HG02884 (cell line): Measurements from ENCODE around the gene BEAN1.

Experiments
- ATAC-seq: cut with Tn5 transposase; IDR thresholded peaks from one replicate; pipeline ENCODE4 v1.9.1; 2021; ENCODE audit warnings: mild to moderate bottlenecking, moderate library complexity; ENCODE audit not compliant: unreplicated experiment

The BEAN1 gene, protein sequence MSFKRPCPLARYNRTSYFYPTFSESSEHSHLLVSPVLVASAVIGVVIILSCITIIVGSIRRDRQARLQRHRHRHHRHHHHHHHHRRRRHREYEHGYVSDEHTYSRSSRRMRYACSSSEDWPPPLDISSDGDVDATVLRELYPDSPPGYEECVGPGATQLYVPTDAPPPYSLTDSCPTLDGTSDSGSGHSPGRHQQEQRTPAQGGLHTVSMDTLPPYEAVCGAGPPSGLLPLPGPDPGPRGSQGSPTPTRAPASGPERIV

DNA sequence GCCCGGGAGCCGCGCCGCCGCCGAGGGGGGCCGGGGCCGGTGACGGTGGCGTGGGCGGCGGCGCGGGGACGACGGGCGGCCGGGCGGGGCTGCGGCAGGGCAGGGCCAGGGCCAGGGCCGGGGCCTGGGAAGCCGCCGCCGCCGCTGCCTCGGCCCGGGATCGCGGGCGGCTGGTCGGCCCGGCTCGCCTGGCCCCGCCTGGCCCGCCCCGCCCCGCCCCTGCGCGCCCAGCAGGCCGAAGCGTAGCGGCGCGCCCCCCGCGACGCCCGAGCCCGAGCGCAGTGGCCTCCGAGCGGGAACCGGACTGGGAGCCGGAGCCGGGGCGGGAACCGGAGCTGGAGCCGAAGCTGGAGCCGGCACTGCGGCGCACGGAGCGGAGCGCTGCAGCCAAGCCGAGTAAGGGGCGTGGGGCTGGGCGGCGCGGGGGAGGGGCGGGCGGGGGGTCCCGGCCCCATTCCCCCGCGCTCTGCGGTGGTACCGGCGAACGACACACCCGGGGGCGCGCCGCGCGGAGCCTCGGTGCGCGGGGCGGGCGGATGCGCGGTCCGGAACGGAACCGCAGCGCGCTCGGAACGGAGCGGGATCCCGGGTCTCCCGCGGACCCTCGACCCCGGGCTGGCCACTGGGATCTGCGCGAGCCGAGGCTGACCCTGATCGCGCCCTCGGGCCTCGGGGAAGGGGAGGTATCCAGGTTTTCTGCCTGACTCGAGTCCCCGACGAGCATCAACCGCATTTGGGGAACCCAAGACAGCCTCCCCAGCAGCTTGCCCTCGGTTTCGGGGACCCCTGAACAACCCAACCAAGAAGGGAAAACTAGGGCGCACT, at the start of gene BEAN1:
BEAN1 (plus strand) TSS at position 260 of the 825 bp plus-strand sequence. CDS start 10,382 bp downstream, outside the sequence.
- ATAC-seq, result no peak

DNA sequence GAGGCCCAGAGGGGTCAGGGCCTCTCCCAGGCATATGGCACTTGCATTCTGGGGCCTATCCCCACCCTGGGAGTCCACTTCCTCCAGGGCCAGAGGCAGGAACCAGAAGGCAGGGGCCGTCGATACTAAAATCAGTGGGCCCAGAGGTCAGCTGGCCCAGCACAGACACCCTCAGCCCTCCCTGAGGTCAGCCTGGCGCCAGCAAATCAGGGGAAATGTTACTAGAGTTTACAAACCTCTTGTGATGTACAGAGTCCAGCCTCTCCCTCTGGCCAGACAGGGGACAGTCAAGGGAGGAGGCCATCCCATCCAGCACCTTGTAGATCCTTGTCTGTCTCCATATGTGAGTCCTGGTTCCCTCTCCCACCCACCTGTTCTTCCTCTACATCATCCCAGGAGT, 49.8 kb upstream of the BEAN1 start:
- no peak for ATAC-seq

DNA sequence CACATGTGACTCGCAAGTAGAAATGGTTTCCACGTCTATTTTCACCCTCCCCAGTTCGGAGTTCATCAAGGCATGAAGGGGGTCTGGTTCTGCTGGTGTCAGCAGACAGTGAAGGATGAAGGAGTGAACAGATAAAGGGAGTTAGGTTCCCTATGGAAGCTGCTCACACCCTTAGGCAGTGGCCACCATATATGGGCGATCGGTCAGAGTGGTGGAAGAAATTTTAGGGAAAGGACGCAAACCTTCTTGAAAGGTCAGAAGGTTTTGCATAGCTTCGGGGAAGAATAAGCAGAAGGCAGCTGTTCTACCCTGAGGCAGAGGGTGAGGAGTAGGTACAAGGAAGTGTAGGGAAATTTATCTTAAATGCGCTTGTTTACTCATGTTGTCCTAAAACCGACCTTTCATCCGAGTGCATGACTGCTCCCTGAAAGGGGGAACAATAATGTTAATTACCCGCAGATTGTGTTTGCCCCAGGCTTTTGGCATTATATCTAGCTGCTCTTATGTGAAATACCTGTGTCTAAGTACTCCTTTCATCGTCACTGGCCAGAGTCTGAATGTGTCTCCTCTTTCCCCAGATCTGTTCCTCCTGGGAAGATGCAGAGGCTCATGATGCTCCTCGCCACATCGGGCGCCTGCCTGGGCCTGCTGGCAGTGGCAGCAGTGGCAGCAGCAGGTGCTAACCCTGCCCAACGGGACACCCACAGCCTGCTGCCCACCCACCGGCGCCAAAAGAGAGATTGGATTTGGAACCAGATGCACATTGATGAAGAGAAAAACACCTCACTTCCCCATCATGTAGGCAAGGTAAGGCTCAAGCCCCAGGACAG, 48.1 kb upstream of the BEAN1 start:
- no peak for ATAC-seq

DNA sequence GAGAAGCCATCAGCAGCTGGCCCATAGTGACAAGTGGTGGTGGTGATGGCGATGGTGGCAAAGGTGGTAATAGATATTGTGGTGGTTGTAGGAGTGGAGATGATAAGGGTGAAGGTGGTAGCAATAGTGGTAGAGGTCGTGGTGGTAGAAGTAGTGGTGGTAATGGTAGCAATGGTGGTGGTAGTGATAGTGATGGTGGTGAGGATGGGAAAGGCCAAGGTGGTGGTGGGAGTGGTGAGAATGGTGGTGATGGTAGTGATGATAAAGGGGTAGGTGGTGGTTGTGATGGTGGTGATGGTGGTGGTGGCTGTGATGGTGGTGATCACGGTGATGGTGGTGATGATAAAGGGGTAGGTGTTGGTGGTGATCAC, 47.5 kb upstream of the BEAN1 start:
- ATAC-seq, result no peak

DNA sequence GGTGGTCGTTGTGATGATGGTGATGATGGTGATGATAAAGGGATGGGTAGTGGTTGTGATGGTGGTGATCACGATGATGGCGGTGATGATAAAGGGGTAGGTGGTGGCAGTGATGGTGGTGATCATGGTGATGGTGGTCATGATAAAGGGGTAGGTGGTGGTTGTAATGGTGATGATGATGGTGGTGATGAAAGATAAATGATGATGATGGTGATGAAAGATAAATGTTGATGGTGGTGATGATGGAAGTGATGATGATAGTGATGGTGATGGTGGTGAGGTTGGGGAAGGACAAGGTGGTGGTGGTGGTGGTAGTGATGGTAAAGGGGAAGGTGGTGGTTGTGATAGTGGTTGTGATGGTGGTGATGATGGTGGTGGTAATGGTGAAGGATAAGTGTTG, 46.7 kb upstream of the BEAN1 start:
- ATAC-seq, result no peak

DNA sequence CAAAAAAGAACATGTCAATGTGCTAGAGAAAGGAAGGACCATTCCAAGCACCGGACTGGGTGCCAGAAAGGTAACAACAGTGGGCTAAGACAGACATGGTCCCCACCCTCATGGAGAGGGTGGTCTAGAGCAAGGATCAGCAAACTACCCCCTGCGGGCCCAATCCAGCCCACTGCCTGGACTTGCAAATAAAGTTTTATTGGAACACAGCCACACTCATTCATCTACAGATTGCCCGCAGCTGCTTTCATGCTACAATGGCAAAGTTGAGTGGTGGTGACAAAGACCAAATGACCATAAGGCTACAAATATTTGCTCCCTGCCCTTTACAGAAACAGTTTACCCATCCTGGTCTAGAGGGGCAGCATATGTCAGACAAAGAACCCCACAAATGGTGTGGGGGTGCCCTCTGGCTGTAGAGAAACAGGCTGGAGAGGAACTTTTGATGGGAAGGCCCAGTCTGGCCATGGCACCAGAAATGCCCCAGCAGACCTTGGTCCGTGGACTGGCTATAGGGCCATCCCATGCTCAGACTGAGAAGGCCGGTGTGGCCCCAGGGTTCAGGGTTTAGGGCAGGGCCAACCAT, 45.4 kb upstream of the BEAN1 start:
- no peak for ATAC-seq

DNA sequence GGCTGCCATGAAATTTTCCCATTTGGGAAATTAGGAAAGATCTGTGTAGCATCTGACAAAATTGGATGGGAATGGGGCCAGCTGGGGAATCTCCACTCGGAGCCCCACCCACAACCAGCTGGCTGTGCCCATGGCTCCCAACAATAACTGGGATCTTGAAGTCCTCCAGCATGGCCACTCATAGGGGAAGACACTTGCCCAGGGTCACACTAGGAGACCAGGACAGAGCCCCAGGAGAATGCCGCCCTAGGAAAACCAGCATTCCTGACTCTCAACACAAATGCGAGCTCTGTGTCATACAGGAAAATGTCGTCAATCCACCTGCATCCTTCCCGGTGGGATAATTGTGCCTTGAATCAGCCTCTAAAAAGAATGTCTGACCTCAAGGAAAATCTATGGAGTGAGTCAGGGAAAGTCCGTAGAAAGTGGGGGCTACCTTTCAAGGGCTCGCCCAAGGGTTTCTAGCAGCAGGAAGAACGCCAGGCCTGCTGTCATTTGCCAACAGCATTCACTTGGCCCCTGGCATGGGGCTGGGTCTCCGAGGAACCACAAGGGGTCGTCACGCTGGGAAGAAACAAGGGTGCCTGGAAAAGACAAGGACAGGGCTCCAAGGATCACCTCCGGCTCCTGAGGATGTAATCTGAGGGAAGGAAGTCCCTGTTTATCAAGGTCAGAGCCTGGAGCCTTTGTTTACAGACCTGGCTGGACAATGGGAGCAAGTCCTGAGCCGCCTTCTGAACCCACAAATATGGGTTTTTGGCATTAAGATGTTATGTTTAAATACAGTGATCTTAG, 44.7 kb upstream of the BEAN1 start:
- ATAC-seq, result no peak

DNA sequence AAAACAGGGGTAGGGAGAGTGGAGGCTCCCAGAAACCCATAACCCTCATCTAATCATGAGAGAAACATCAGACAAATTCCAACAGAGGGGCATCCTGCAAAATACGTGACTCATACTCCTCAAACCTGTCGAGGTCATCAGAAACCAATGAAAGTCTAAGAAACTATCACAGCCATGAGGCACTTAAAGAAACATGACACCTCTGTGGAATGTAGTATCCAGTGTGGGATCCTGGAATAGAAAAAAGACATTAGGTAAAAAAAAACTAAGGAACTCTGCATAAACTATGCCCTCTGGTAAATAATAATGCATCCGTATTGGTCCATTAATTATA, 44.2 kb upstream of the BEAN1 start:
- no peak for ATAC-seq

DNA sequence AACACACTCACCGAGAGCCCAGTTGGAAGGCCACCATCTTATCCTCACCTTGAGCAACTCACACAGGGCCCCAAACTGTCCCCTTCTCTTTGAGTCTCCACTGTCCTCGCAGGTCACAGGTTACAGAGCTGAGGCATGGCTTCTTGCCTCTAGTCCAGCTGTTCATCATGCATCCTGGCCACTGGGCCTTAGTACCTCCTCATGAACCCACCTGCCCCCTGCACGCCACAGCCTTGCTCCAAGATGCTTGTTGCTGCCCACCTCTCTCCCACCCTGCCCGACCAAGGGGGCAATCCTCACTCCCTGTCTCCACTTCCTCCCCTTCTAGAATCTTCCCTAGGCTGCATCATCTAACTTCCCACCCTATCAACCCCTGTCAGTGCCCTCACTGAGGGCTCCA, 43.5 kb upstream of the BEAN1 start:
- no peak for ATAC-seq

DNA sequence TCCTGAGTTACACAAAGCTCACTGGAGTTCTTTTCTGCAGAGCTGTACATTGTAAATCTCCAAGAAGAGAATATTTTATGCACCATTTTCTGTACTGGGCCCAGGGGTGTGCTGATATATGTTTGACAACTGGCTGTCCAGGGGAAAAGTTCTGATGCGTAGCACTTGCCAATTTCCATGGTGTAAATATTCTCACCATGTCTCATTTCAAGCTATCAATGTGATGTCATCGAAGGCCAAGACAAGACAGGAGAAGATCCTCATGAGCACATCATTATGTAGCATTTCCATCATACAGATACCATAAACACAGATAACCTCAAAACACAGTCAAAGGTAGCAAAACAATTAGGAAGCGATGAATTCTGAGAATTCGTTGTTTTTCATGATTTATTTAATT, 41.7 kb upstream of the BEAN1 start:
- ATAC-seq, result no peak

DNA sequence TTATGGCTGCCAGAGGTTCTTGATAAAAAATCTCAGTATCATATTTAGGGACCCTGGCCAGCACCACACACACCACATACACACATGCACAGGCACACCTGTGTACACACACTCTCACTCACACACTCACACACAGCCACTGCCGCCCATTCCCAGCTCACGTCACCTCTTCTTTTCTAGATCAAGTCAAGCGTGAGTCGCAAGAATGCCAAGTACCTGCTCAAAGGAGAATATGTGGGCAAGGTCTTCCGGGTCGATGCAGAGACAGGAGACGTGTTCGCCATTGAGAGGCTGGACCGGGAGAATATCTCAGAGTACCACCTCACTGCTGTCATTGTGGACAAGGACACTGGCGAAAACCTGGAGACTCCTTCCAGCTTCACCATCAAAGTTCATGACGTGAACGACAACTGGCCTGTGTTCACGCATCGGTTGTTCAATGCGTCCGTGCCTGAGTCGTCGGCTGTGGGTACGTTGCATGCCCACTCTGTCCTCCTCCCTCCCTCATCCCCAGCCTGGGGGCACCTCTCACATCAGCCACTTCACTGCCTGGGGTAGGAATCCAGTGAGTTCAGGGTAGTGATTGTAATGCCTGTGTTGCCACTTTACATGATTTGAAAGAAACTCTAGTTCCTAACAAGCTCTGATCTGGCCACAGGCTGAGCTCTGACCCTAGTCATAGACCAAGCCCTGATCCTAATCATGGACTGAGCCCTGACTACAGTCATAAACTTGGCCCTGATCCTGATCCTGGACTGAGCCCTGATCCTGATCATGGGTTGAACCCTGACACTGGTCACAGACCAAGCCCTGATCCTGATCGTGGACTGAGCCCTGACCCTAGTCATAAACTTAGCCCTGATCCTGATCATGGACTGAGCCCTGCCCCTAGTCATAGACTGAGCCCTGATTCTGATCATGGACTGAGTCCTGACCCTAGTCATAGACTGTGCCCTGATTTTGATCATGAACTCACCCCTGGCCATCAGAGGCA, 40.2 kb upstream of the BEAN1 start:
- ATAC-seq, result no peak

DNA sequence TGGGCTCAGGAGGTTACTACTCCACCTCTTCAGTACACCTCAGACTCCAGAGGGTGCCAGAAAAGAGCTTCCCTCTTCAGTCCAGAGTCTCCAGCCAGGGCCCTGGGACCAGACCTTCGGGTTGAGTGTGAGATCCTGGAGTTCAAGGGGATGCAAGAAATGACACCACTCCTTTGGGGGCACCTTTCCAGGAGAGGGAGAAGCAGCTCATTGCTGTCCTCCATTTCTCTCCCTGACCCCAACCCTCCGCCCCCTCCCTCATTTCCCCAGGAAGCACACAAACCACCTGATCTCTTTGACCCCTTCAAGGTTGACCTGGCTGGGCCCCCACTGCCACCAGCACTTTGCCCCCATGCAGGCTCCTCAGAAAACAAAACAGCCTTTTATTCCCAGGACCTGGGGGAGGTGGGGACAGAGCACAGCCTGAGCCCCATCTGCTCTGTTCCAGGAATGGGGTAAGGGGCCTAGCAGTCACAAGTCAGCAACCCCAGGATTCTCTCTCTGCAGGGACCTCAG, 39.2 kb upstream of the BEAN1 start:
- ATAC-seq, result no peak

DNA sequence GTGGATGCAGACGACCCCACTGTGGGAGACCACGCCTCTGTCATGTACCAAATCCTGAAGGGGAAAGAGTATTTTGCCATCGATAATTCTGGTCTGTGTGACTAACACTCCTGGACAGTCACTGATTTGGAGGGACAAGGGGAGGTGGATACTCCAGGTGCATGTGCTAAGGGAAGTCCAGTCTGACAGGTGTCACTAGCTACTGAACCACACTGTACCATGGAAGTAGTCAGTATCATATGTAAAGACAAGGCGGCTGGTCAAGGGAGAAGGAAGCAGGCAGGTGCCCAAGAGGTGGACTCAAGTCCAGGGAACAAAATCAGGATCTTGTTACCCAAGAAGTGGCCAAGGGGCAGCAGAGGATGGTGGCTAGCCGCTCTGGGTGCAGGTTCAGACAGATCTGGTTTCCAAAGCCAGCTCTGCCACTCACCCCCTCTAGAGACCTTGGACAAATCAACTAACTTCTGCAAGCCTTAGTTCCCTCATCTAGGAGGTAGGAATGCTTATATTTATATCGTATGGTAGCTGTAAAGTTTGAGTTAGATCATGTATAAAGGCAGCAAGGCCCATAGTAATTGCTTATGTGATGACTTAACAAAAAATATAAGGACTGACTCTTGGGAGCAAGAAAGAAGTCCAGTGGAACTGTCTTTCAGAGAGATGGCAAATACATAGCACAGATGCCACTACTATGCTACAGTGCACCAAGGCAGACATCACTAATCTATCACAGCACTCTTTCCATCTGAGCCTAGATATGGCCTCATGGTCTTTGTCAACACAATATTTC, 38.5 kb upstream of the BEAN1 start:
- ATAC-seq, result no peak

DNA sequence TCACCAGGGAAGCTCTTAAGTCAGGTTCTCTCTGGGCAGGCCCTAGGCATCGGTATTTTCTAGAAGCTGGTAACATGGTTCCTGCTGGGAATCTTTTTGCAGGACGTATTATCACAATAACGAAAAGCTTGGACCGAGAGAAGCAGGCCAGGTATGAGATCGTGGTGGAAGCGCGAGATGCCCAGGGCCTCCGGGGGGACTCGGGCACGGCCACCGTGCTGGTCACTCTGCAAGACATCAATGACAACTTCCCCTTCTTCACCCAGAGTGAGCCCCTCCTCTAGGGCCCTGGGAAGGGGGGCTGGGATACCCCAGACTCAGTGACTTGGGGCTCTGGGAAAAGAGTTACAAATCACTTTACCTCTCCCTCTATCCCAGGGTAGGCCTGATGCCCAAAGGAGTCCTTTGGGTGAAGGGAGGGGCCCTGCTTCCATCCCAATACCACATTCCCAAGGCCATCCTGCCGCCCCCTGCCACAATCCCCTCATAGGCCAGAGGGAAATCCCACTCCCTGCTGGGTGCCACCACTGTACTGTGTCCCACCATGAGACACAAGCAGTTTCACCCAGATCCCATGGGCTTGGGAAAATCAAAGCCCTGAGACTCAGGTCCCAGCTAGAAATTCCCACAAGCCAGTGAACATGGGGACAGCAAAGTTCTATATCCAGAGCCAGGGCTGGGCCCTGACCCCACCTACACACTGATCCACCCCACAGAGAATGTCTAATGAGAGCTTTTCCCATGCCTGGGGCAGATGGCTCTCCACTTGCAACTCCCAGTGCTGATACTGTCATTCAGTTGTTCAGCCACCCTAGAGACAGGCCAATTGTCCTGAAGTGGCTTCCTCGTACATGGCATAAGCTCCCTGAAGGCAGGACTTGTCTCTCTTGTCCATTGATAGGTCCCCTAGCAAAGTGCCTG, 37.6 kb upstream of the BEAN1 start:
- no peak for ATAC-seq

DNA sequence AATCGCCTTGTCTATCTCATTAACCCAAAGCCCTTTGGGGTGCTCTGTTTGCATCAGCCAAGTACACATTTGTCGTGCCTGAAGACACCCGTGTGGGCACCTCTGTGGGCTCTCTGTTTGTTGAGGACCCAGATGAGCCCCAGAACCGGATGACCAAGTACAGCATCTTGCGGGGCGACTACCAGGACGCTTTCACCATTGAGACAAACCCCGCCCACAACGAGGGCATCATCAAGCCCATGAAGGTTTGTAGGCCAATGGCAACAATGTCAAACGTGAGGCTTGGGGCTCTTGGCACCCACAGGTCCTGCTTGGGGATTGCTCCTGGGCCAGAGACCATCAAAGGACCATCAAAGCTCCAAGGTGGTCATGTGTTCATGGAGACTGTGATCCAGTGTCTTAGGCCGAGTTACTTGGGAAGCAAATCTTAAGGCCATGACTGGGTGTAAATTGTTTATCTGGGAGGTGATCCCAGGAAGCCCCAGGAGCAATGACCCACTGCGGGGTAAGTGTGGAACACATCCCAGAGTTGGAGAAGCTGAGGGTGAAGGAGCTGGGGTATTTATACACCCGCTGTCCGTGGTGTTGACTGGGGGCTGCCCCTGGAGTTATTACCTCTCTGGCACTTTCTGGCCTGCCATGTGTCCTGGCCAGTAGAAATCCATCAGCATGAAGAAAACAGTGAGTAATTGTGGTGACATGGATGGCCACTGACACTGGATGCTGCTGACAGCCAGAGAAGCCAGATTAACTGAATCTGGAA, 36.6 kb upstream of the BEAN1 start:
- no peak for ATAC-seq
